Heart left ventricle (tissue), 16 donors: ENCODE results near the gene FUS. TPM values are rescaled to one million over a fixed set of nuclear protein-coding genes. Genes with fewer than 3 reads are reported as not detected.
"Not testable (repeated sequence)": the region's sequence is repeated elsewhere in the genome, so short reads cannot be mapped to it uniquely, and the experiment has no call there.

Source experiments
- ATAC-seq, 4 donors: fragments of 200-7000 bp; cut with Tn5 transposase; one replicate each; pipeline ENCODE4 v1.9.1; 2020 to 2022; ENCODE audit warnings: moderate library complexity in 4 of 4, mild to moderate bottlenecking in 3 of 4, moderate number of reproducible peaks in 1 of 4
- DNase-seq, 5 donors: peaks; one replicate each; pipeline ENCODE4 v3.0.0-alpha.2; 2020
- H3K27ac ChIP-seq, 12 donors: fragments of 200-600 bp; sonication (generic) in 4 of 12; one replicate each; pipeline versions ENCODE4 v1.5.0 to v1.8.0; 2016 to 2022; ENCODE audit warnings: mild to moderate bottlenecking in 2 of 12
- H3K27me3 ChIP-seq, 9 donors: fragments of 200-600 bp; sonication (generic) in 2 of 9; one replicate each; pipeline versions ENCODE4 v1.5.1 to v1.8.0; 2016 to 2022; ENCODE audit warnings: mild to moderate bottlenecking in 3 of 9
- H3K36me3 ChIP-seq, 9 donors: fragments of 200-600 bp; sonication (generic) in 2 of 9; one replicate each; pipeline versions ENCODE4 v1.5.0 to v1.8.0; 2018 to 2022; ENCODE audit warnings: mild to moderate bottlenecking in 2 of 9
- H3K4me1 ChIP-seq, 12 donors: fragments of 200-600 bp; sonication (generic) in 4 of 12; one replicate each; pipeline versions ENCODE4 v1.5.0 to v1.8.0; 2016 to 2022; ENCODE audit warnings: mild to moderate bottlenecking in 3 of 12
- H3K4me3 ChIP-seq, 12 donors: fragments of 200-600 bp; sonication (generic) in 4 of 12; one replicate each; pipeline versions ENCODE4 v1.5.0 to v1.8.0; 2017 to 2022; ENCODE audit warnings: mild to moderate bottlenecking in 9 of 12, moderate library complexity in 4 of 12
- H3K9me3 ChIP-seq, 12 donors: fragments of 200-600 bp; sonication (generic) in 4 of 12; one replicate each; pipeline versions ENCODE4 v1.5.0 to v1.8.0; 2016 to 2022; ENCODE audit warnings: mild to moderate bottlenecking in 1 of 12
- POLR2A ChIP-seq, 2 donors: fragments of 450-650 bp; IDR thresholded peaks; one replicate each; pipeline ENCODE4 v1.6.1; 2017; ENCODE audit warnings: antibody characterized with exemption in 2 of 2, mild to moderate bottlenecking in 2 of 2, moderate library complexity in 2 of 2
- WGBS, 4 donors: extraction: QIAGEN DNeasy Blood & Tissue Kit in 2 of 4; methylation state at CpG; one replicate each; pipeline versions ENCODE4 v1.1.5 to v1.1.7; 2013 to 2018; 5-methylcytosine and 5-hydroxymethylcytosine counted together
- intact Hi-C, 10 donors: fragments of 100-400 bp; cut with DNase I; formaldehyde crosslinking; loops; one replicate each; pipeline versions ENCODE4 v1.11.1 to v1.14.2; 2022
- polyA plus RNA-seq, 2 donors: library from polyadenylated mRNA; stranded (reverse); fragments of 200-250 nt; gene quantifications; one replicate each; pipeline ENCODE4 v1.2.3, GENCODE V29; 2013
- total RNA-seq, 9 donors: library from RNA; depleted of rRNA in 2 of 9; stranded (reverse); fragments of >200 nt in 2 of 9; fragmentation: NEBNext Ultra II Directional in 3 of 9; extraction: Animal tissue kit (Norgen Biotek cat#: 25700) in 3 of 9; gene quantifications; one replicate each; pipeline versions ENCODE4 v1.1.0 to v1.2.4, GENCODE V29; 2016 to 2023
- TF ChIP-seq, protein P1 (sequence below), 12 donors: fragments of 200-600 bp; sonication (generic) in 4 of 12; IDR thresholded peaks; one replicate each; pipeline versions ENCODE4 v1.5.0 to v1.8.0; 2018 to 2022; ENCODE audit warnings: antibody characterized with exemption in 12 of 12, mild to moderate bottlenecking in 5 of 12
- donor health status: ischemic (EF 13 %, LVEDD 7.1; RV severe dilation, severe dysfunction).
- donor health status: healthy with polysubstance abuse.
- donor health status: DM: no; HTN: yes; CAD: no.
- donor health status: DM: no; HTN: no; CAD: no.
- donor health status: ischemic (EF 25% LVEDD 6.9; RV normal size, moderate dysfunction).
- donor health status: ischemic (EF 25% LVEDD 5.7; RV mildly dilated, moderate dysfunction).
- donor health status: healthy.
- donor health status: DM: yes; HTN: yes; CAD: no.
- donor health status: ischemic (EF 35%, LVEDD 5.7; RV mildly dilated, moderate dysfunction).
- donor health status: nonischemic (EF 11% LVEDD 7.7; RV severe dilation, severe dysfunction).
- donor health status: DM: yes; HTN: yes; CAD: no.
- donor health status: PGD.
- donor health status: ischemic (EF 29% LVEDD 5.4; RV normal size, mild dysfunction).
- donor health status: nonischemic (EF 23%, LVEDD 6.1; RV moderate dilation, normal function).

FUS gene
- total and polyA plus RNA-seq, 11 donors: 20.3 to 213 (median 127) TPM

DNA sequence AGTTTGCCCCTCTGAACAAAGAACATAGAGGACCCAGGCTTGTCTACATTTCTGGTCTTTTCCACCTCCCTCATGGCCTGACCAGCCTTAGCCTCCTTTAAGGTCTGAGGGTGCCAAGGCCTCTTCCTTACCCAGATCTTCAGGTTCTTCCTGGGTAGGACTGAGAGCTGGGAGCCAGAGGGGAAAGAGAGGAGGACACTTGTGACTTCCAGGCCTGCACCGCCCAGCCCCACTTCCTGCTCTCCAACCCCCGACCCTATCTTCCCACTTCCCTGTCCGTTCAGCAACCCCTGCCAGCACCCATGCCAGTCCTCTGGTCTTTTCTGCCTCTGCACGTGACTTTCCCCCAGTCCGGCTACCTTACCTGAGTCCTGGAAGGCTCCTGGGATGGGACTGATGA, 30.6 kb upstream of the FUS start:
- H3K4me3 ChIP-seq: peak overlapping the region in 1 of 12 donors; percentile 20

DNA sequence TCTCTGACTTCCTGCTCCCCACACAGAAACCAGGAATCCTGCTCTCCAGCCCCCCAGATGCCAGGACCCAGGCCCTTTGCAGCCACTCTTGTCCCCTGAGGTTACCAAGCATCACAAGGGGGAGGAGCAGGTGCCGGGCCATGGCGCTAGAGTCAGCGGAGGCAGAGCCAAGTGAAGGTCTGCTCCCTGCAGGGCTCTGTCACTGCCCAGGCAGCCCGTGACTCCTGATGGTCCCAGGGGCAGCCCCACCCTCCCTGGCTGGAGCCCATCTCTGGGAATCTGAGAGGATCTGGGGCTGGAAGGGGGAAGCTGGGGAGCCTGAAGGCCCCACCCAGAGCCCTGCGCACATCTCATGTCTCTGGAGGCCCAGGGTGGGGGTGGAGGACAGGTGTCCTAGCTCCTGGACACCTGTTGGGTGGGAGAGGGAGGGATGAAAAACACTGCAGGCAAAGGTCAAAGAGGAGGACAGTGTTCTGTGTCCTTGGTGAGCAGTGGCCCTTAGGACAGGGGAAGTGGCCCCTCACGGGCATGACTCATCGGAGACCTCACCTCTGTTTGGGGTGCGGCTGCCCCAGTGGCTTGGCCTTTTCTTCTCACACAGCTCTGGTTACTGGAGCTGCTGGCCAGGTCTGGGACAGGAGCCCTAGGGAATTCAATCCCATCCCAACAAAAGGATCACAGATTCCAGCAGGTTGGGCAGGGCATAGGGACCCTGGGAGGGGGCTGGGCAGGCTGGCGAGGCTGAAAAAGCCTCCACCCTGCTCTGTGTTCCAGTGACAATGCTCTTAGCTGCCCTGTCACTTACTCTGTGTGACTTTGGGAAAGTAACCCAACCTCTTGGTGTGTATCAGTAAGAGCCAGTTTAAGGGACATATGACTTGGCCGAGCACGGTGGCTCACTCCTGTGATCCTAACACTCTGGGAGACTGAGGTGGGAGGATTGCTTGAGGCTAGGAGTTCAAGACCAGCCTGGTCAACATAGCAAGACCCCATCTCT, 29.7 kb upstream of the FUS start, which contains the start of gene PRSS36:
Gene PRSS36 (minus strand): TSS at position 173 of the 997 bp plus-strand sequence. CDS start 31 bp downstream, at position 142.
- ATAC-seq: peak in 3 of 4 donors; percentile 13 to 16 (median 16)
- peak within 1 kb of the TSS in 1 of 12 donors; percentile 71 for H3K27ac ChIP-seq
- no peak for DNase-seq
- H3K4me1 ChIP-seq: peaks cover 0 to 29% (median 0%) of the 10 kb centered on the region in 12 donors
- intact Hi-C loops: loop anchor here in 6 of 10 donors (5.0 to 10.0 kb wide), 4 partner anchors 163 to 295 kb away; partner anchors contain the start of genes HSD3B7 (in 4 of the 6) and ZNF843 (in 1 of the 6)
- H3K36me3 ChIP-seq: no peaks in the 10 kb centered on the region
- no peak for TF ChIP-seq POLR2A (IDR thresholded peaks at IDR 0.05)
- TF ChIP-seq, protein P1, sequence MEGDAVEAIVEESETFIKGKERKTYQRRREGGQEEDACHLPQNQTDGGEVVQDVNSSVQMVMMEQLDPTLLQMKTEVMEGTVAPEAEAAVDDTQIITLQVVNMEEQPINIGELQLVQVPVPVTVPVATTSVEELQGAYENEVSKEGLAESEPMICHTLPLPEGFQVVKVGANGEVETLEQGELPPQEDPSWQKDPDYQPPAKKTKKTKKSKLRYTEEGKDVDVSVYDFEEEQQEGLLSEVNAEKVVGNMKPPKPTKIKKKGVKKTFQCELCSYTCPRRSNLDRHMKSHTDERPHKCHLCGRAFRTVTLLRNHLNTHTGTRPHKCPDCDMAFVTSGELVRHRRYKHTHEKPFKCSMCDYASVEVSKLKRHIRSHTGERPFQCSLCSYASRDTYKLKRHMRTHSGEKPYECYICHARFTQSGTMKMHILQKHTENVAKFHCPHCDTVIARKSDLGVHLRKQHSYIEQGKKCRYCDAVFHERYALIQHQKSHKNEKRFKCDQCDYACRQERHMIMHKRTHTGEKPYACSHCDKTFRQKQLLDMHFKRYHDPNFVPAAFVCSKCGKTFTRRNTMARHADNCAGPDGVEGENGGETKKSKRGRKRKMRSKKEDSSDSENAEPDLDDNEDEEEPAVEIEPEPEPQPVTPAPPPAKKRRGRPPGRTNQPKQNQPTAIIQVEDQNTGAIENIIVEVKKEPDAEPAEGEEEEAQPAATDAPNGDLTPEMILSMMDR (IDR thresholded peaks at IDR 0.05): no peak
- peaks cover 0 to 15% (median 7%) of the 10 kb centered on the region in 9 donors for H3K27me3 ChIP-seq
- WGBS, 4 donors: 70 to 80% (median 75%) methylated on average over 10 to 11 of the region's 11 CpGs
- no peaks in the 10 kb centered on the region for H3K9me3 ChIP-seq
- peak within 1 kb of the TSS in 2 of 12 donors; percentile 1 to 20 for H3K4me3 ChIP-seq

More for the DNA sequence above, 30.6 kb upstream of the FUS start:
- Histone ChIP-seq H3K9me3 (no peaks in the 10 kb centered on the region), H3K4me1 (peaks cover 0 to 29% (median 0%) of the 10 kb centered on the region in 12 donors), H3K36me3 (no peaks in the 10 kb centered on the region), H3K27ac (peak overlapping the region in 1 of 12 donors; percentile 71), H3K27me3 (peaks cover 0 to 15% (median 7%) of the 10 kb centered on the region in 9 donors)
- no peak for TF ChIP-seq POLR2A (IDR thresholded peaks at IDR 0.05)
- TF ChIP-seq, protein P1 (IDR thresholded peaks at IDR 0.05): no peak
- WGBS, 4 donors: 60 to 69% (median 68%) methylated on average over 5 of the region's 5 CpGs
- ATAC-seq (peak in 3 of 4 donors; percentile 35 to 56 (median 43)), DNase-seq (no peak)
- intact Hi-C loops: loop anchor here in 5 of 10 donors (5.0 to 10.0 kb wide), 3 partner anchors 162 to 295 kb away; partner anchors contain the start of genes HSD3B7 (in 4 of the 5) and ZNF843 (in 1 of the 5)

DNA sequence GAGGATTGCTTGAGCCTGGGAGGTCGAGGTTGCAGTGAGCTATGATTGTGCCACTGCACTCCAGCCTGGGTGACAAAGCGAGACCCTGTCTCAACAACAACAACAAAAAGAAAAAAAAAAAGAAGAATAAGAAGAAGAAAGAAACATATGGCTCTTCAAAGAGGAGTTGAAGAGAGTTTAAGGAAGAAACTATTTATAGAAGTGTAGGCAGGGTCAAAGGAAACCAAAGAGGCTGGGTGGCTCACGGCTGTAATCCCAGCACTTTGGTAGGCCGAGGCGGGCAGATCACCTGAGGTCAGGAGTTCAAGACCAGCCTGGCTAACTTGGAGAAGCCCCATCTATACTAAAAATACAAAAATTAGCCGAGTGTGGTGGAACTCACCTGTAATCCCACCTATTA, 29.0 kb upstream of the FUS start:
- peaks cover 0 to 15% (median 7%) of the 10 kb centered on the region in 9 donors for H3K27me3 ChIP-seq

DNA sequence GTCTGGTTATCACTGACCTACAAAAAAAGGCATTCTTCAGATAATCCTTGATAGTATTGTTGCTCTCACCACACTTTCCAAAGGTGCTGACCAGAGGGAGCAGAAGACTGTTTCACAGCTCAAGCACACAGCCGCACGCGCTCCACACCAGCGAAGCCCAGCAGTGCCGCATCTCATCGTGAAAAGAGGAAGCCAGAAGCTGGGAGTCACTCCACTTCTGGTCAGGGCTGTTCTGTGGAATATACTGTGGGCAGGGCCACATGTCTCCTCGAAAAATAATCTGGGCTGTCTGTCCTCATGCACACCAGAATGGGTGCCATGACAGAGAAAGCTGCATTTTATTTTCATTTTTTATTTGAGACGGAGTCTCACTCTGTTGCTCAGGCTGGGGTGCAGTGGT, 22.8 kb upstream of the FUS start:
- no peak overlapping the region for H3K27ac ChIP-seq
- DNase-seq (peak in 1 of 5 donors; percentile 70), ATAC-seq (peak in 2 of 4 donors; percentile 28 to 68)
- TF ChIP-seq POLR2A (IDR thresholded peaks at IDR 0.05): no peak
- TF ChIP-seq, protein P1 (IDR thresholded peaks at IDR 0.05): no peak
- H3K27me3 ChIP-seq: peaks cover 0 to 4% (median 0%) of the 10 kb centered on the region in 9 donors
- no peak overlapping the region for H3K4me3 ChIP-seq
- 39 to 60% (median 49%) methylated on average over 8 of the region's 8 CpGs for WGBS, 4 donors
- no peaks in the 10 kb centered on the region for H3K36me3 ChIP-seq
- H3K4me1 ChIP-seq: peaks cover 0 to 7% (median 0%) of the 10 kb centered on the region in 12 donors
- intact Hi-C loops: loop anchor here in 1 of 10 donors (10.0 kb wide), 1 partner anchor 182 kb away; no protein-coding TSS in a partner anchor
- H3K9me3 ChIP-seq: no peaks in the 10 kb centered on the region

More for the DNA sequence above, 29.0 kb upstream of the FUS start:
- not testable (repeated sequence) for H3K36me3 ChIP-seq, DNase-seq, H3K4me3 ChIP-seq, ATAC-seq, H3K9me3 ChIP-seq
- intact Hi-C loops: loop anchor here in 1 of 10 donors (10.0 kb wide), 1 partner anchor 176 kb away; no protein-coding TSS in a partner anchor
- peaks cover 0 to 29% (median 0%) of the 10 kb centered on the region in 12 donors for H3K4me1 ChIP-seq
- H3K27ac ChIP-seq: peak overlapping the region in 1 of 12 donors; percentile 71
- 78 to 85% (median 81%) methylated on average over 6 of the region's 6 CpGs for WGBS, 4 donors
